Measurements from ENCODE around the gene CELF1.

CELF1 gene

DNA sequence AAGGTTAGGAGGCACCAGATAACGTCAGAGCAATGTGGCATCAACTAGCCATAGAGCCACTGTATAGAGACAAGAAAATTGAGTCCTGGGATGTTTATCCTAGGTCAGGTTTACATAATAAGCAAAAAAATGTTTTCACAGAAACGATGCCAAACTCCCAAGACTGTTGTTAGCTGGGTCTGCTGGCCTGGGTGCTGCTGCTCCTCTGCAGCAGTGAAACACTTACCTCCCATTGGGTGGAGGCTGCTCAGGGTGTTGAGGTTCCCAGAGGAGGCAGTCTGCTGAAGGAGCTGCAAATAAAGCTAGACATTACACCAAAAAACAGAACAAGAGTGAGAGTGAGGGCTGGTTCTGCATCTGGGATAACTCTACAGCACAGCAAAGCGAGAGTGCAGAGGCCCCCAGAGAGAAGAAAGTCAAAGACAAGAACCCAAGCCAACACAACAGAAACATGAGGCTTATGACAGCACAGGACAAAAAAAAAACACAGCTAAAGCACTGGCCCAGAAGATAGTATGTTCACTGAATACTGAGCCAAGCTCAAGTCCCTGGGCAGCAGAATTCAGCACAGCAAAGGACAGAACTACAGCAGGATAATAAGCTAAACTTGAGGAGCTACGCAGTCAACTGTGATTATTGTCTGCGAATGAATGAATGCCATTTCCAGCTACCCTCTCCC lies 74.1 kb downstream of the CELF1 start:
- DNase-seq: no peak

GRCh38 chr11:47477753-47478152 lies 75.2 kb downstream of the CELF1 start:
- DNase-seq: no peak

GRCh38 chr11:47477323-47477722 lies 75.6 kb downstream of the CELF1 start:
- no peak for DNase-seq

- DNase-seq: no peak
Observed at GRCh38 chr11:47470671-47471070, 82.3 kb downstream of the CELF1 start.

DNA sequence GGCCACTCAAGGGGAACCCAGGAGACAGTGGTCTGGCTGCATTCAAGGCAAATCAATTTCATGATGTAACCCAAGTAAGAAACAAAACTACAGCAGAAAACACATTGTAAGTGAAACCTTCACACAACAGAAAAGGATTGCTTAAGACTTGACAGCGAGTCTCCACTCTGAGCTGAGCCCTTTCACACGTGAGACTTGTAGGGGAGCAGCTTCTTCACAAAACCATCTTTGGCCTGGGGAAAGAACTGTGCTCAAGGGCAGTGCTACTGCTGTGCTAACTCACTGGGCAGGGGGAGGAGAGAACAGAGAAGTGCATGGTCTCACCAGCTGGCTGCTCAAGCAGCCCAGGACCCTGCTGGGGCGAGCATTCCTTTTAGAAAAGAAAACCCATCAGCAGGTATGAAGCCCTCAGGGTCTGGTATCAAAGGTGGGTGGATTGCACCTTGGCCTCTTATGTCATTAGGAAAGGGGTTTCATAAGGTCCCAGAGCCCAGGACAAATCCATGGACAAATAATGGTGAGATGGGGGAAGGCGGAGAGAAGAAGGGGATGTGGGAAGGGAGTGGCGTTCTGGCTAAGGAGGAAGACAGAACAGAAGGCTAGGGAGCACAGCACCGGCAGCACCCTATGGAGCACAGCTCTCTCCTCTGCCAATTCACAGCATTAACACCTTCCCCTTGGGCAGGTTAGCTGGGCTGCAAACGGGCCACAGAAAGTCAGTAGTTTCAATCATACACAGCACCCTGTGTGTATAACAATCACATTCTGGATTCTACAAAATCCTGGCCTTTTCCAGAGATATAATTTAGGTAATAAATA lies 83.4 kb downstream of the CELF1 start:
- DNase-seq: peak; percentile 49 to 68

- DNase-seq: no peak
Observed at GRCh38 chr11:47468598-47469214, 84.2 kb downstream of the CELF1 start.

GRCh38 chr11:47467357-47467756 lies 85.6 kb downstream of the CELF1 start:
- peak in 1 of 2 experiments; percentile 10 for DNase-seq

DNA sequence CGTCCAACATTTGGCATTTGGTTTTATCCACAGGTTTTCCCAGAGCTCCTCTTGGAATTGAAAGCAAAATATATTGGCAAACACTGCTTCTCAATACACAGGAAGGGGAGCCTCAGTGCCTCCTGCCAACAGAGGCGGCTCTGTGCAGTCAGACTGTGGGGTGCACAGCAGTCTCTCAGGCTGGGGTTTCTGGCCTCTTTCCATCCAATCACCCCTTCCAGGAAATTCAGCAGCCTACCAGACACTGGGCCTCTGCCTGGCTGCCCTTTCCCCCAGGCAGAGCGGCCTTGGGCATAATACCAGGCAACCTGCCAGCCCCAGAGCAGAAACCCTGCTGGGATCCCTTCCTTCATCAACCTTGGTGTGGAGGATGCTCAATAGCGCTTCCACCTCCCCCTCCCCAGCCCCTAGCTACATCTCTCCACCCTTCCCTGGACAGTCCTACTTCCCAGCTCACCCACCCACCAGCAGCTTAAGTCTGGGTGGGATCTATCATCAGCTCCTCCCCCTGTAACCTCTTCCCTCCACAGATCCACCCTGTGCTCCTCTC lies 86.2 kb downstream of the CELF1 start:
- no peak for DNase-seq

- DNase-seq: no peak
Observed at GRCh38 chr11:47466201-47466600, 86.7 kb downstream of the CELF1 start.

- no peak for DNase-seq
Observed at GRCh38 chr11:47464483-47464882, 88.4 kb downstream of the CELF1 start.

- no peak for DNase-seq
Observed at GRCh38 chr11:47461876-47462275, 91.1 kb downstream of the CELF1 start.

DNA sequence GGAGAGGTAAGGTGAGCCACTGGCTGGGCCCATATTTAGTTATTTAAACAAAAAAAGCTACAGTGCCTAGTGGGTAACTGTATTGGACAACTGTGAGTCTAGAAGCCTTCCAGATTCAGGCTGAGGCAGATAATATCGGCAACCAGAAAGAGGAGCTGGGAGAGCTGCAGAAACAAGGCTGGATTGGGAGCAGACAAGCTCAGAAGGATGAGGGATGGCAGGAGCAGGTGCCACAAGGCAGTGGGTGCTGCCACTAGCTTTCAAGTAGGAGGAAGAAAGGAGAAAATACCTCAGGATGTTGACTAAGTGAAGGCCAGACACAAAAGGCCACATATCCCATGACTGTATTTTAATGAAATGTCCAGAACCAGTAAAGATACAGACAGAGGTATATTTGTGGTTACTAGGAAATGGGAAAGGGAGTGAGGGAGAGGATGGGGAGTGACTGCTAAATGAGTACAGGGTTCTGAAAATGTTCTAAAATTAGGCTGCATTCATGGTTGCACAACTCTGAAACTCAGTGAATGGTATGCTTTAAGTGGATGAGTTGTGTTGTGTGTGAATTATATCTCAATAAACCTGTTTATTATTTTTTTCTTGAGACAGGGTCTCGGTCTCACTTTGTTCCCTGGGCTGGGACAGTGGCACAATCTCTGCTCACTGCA lies 92.2 kb downstream of the CELF1 start:
- no peak for DNase-seq

DNA sequence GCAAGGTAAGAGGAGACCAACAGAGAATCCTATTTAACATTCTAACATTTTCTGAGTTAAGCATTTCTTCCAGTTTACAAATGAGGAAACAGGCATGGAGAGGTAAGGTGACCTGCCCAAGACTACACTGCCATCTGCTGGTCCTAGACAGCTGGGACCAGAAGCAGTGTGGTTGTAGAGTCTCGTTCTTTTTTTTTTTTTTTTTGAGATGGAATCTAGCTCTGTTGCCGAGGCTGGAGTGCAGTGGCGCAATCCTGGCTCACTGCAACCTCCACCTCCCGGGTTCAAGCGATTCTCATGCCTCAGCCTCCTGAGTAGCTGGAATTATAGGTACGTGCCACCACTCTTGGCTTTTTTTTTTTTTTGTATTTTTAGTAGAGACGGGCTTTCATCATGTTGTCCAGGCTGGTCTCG lies 98.7 kb downstream of the CELF1 start:
- peak in 1 of 2 experiments; percentile 54 for DNase-seq

GRCh38 chr11:47453365-47453764 lies 99.6 kb downstream of the CELF1 start:
- DNase-seq: no peak

GRCh38 chr11:47451990-47452389 lies 100.9 kb downstream of the CELF1 start:
- DNase-seq: no peak

GRCh38 chr11:47451436-47451835 lies 101.5 kb downstream of the CELF1 start:
- DNase-seq: no peak

GRCh38 chr11:47449541-47449940 lies 103.4 kb downstream of the CELF1 start:
- DNase-seq: no peak

DNA sequence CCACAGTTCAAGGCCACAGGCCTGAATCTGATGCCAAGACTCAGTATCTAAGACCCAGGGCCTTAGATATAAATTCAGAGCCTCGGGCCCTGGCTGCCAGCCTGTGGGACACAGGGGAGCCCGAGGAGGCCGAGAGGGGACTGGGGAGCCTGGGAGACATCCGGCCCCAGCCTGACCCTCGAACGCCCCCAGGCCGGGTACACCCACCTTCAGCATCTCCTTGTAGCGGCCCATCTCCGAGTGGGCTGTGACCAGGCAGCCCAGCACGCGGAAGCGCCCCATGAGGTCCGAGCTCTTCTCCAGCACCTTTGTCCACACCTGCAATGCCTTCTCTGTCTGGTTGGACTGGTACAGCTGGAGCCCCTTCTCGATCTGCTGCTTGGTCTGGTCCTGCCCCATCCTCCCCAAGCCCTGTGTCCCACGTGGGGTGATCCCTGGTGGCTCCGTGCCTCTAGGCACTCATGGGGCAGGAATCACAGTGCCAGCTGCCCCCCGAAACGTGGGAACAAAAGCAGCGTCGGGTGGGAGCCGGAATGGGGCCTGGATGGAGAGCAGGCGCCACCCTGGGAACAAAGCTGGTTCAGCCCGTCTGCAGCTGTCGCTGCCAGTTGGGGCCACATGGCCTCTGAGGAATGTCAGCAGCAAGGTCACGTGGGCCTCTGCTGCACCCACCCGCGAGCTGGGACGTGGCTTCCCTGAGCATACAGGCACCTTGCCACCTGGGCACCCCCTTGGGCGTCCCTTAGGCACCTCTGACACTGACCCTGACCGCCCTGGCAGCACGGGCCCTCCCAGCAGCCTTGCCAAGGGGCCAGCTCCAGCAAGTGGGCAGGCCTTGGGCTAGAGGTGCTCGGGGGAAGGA lies 104.1 kb downstream of the CELF1 start, which contains the start of gene RAPSN:
Gene RAPSN, minus strand, starts transcription at position 571 of the 862 bp plus-strand sequence. Its CDS starts 172 bp downstream, at position 399.
- DNase-seq: no peak

- no peak for DNase-seq
Observed at GRCh38 chr11:47447906-47448305, 105.0 kb downstream of the CELF1 start.

DNA sequence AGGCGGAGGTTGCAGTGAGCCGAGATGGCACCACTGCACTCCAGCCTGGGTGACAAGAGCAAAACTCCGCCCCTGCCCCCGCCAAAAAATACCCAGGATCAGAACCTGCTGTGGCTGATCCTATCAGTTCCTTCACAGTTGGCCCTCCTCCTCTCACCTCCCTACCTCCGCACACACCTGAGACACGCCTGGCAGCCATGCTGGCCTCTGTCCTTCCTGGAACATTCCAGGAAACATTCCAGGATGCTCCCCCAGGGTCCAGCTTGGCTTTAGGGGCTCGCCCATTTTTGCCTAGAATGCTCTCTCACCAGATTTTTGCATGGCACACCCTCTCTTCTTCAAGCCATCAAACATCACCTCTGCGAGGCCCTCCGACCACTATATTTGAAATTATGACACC lies 106.1 kb downstream of the CELF1 start:
- DNase-seq: no peak

GRCh38 chr11:47445840-47446239 lies 107.1 kb downstream of the CELF1 start:
- no peak for DNase-seq

DNA sequence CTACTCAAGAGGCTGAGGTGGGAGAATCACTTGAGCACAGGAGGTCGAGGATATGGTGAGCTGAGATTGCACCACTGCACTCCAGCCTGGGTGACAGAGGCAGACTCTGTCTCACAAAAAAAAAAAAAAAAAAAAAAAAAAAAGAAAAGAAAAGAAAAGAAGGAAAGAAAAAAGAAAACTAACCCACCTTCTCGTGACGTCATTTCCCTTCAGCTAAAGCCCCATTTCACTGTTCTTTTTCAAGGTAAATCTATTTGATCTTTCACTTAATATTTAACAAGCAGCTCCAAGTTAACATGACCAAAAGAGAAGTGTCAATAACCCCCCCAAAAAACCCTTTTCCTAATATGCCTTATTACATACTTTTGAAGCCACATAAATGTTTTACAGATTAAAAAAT lies 109.1 kb downstream of the CELF1 start:
- no peak for DNase-seq
